Body of pancreas (tissue), 4 donors: ENCODE results near the gene RPL10A.

Experiments
- POLR2A ChIP-seq, 3 donors: fragments of 450-650 bp; IDR thresholded peaks; one replicate each; pipeline ENCODE4 v1.6.1; 2016; ENCODE audit warnings: antibody characterized with exemption in 3 of 3, mild to moderate bottlenecking in 2 of 3
- TF ChIP-seq, protein P1 (sequence below), 7 experiments: fragments of 450-650 bp in 4 of 7; fragments of 200-600 bp in 3 of 7; sonication (generic) in 3 of 7; IDR thresholded peaks; one replicate each; pipeline ENCODE4 v1.5.1; 2016 to 2019; ENCODE audit warnings: antibody characterized with exemption in 7 of 7

GRCh38 chr6:35497571-35498421, 29.6 kb downstream of the RPL10A start:
- TF ChIP-seq, protein P1, sequence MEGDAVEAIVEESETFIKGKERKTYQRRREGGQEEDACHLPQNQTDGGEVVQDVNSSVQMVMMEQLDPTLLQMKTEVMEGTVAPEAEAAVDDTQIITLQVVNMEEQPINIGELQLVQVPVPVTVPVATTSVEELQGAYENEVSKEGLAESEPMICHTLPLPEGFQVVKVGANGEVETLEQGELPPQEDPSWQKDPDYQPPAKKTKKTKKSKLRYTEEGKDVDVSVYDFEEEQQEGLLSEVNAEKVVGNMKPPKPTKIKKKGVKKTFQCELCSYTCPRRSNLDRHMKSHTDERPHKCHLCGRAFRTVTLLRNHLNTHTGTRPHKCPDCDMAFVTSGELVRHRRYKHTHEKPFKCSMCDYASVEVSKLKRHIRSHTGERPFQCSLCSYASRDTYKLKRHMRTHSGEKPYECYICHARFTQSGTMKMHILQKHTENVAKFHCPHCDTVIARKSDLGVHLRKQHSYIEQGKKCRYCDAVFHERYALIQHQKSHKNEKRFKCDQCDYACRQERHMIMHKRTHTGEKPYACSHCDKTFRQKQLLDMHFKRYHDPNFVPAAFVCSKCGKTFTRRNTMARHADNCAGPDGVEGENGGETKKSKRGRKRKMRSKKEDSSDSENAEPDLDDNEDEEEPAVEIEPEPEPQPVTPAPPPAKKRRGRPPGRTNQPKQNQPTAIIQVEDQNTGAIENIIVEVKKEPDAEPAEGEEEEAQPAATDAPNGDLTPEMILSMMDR (IDR thresholded peaks at IDR 0.05) = no peak
- peak in 1 of 3 donors; percentile 36 for TF ChIP-seq POLR2A (IDR thresholded peaks at IDR 0.05)
